ENCODE measurements around the gene PTRHD1.
"Not testable (repeated sequence)": the region's sequence is repeated elsewhere in the genome, so short reads cannot be mapped to it uniquely, and the experiment has no call there.

PTRHD1 gene

DNA sequence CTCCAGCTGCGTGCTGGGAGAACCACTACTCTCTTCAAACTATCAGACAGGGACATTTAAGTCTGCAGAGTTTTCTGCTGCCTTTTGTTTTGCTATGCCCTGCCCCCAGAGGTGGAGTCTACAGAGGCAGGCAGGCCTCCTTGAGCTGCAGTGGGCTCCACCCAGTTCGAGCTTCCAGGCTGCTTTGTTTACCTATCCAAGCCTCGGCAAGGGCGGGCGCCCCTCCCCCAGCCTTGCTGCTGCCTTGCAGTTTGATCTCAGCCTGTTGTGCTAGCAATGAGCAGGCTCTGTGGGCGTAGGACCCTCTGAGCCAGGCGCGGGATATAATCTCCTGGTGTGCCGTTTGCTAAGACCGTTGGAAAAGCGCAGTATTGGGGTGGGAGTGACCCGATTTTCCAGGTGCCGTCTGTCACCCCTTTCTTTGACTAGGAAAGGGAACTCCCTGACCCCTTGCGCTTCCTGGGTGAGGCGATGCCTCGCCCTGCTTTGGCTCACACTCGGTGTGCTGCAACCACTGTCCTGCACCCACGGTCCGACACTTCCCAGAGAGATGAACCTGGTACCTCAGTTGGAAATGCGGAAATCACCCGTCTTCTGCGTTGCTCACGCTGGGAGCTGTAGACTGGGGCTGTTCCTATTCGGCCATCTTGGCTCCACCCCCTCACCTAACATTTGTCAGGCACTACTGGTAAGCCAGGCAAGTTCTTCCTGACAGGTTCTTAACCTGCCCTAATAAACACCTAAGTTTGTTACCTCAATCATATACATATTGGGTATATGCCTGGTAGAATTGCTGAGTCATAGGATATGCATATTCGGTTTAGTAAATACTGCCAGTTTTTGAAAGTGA, 12.8 kb upstream of the PTRHD1 start:
- not testable (repeated sequence) for DNase-seq

DNA sequence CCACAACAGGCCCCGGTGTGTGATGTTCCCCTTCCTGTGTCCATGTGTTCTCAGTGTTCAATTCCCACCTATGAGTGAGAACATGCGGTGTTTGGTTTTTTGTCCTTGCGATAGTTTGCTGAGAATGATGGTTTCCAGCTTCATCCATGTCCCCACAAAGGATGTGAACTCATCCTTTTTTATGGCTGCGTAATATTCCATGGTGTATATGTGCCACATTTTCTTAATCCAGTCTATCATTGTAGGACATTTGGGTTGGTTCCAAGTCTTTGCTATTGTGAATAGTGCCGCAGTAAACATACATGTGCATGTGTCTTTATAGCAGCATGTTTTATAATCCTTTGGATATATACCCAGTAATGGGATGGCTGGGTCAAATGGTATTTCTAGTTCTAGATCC, 7.3 kb upstream of the PTRHD1 start:
- not testable (repeated sequence) for DNase-seq

DNA sequence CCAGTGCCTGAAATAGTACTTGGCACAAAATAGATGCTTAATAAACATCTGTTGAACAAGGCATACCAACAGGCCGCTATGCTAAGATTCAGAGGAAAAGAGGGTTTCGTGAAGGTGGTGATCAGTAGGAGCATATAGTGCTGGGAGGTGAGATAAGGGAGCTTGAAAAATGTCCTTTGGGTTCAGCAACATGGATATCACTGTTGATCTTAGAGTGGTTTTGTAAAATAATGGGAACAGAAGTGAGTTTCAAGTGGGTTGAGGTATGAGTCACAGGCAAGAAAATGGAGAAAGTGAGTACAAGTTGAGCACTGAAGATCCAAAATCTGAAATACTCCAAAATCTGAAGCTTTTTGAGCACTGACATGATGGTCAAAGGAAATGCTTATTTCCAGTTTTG, 4.5 kb upstream of the PTRHD1 start:
- DNase-seq: no peak

DNA sequence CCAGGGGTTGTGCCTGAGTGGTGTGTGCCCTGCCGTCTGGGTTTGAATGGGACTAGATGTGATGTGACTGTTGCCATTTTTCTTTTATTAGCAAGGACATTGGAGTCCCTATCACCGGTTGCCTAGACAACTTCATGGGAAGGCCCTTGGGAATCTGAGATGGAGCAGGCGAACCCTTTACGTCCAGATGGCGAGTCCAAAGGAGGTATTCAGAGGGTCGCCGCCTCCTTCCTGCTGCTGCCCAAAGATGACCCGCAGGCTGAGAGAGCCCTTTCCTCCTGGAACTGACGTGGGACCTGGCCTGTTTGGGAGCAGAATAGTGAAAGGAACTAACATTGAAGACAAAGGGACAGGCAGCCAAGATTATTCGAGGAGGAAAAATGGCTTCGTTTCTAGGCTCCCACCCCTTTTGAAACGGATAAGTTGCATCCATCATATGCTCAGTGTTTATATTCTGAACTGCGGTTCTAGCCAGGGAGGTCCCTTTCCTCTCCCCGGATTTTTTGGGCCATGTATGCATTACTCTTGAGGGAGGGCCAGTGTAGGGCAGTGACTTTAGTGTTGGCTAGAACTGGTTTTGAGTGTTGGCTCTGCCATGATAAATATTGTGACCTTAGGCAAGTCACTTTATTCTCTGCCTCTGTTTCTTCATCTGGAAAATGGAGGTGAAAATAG, 707 bp upstream of the PTRHD1 start:
- DNase-seq: no peak

DNA sequence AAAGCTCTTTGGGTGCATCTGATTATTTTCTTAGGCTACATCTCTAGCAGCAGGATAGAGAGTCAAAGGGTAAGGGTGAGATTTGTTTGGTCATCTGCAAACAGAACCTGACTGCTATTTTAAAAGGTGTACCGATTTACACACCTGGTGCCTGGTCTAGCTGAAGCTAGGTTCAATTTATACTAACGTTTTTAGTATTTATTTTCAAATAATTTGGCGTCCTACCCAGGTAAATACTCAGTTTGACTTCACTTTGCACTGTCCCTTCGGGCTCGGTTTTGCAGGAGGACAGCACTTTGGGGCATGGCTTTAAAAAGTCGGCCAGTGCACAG, 683 bp downstream of the PTRHD1 start:
- no peak for DNase-seq

DNA sequence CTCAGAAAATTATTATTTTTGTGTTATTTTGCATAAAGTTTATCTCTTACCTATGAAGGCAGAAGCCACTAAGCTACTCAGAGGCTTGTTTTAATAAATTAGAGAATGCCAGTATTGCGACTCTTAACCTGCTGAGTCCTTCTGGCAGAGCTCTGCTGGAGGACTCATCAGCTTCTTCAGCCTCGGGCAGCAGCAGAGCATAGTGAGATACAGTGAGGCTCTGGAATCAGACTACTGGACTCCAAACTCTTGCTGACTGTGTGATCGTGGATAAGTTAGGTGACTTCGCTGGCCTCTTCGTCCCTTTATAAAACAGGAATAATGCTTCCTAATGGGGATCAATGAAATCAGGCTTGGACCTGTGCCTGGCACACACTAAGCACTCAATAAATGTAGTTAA, 1.7 kb downstream of the PTRHD1 start:
- no peak for DNase-seq

DNA sequence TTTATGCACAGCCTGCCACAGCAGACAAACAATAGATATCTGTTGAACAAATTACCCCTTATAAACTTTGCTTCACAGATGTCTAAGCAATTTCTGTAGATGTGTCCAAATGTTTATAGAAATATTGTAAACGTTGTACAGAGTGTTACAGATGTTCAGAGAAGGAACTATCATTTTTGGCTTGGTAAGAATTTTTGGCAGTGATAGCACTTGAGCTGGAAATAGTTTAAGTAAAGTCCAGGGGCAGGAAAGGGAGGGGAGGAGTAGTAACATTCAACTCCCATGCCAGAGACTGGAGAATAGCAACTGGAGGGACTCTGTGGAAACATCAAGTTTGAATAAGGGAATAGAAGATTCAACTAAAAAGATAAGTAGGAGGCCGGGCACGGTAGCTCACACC, 4.4 kb downstream of the PTRHD1 start:
- no peak for DNase-seq

DNA sequence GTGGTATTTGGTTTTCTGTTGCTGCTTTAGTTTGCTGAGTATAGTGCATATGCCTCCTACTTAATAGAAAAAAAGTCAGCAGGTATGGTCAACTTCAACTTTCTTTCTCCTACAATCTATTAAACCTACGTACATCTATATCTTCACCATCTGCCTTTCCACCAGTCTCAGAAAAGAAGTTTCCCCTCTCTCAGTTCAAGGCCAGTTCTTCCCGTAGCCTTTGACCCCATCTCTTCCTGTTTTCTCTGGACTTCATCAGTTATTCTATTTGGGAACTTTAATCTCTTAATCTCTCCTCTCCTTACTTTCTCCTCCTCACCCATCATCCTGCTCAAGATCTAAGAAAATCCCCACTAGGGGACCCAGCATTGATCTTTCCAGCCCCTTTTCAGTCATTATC, 5.7 kb downstream of the PTRHD1 start:
- DNase-seq: no peak

DNA sequence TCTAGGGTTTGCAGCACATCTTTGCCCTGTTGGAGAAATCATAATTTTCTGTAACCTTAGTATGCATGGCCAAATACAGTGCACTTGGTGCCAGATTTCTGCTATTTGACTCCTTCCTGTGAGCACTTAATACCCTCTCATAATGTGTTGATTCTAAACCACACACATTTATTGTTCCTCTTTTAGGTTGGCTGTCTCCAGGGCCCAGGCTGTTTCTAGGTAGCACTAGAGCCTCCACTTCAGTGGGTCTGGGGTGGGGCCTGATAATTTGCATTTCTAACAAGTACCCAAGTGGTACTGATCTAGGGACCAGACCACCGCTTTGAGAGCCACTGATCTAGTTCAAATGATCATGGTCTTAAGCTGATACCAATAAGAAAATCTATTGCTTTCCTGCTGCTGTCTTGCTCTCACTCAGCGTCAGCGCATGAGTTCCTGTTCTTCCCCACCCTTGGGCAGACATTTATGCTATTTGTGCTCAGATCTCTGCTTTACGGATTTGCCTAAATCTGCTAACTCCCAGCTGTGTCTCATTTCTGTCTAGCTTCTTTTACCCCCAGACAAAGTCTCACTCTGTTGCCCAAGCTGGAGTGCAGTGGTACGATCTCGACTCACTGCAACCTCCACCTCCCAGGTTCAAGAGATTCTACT, 7.4 kb downstream of the PTRHD1 start:
- DNase-seq: no peak

DNA sequence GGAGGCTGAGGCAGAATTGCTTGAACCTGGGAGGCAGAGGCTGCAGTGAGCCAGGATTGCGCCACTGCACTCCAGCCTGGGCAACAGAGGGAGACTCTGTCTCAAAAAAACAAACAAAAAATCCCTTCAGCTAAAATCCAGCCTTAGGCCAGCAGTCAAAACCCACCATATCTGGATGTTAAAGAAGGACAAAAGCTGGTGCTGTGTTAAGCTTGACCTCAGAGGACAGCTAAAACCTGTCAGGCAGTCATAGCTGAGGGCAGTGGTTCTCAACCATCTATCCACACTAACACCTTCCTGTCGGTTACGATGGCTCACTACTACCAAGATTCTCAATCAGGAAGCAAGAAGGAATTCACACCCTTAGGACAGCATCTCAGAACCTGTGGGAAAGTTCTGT, 9.6 kb downstream of the PTRHD1 start:
- DNase-seq: no peak

DNA sequence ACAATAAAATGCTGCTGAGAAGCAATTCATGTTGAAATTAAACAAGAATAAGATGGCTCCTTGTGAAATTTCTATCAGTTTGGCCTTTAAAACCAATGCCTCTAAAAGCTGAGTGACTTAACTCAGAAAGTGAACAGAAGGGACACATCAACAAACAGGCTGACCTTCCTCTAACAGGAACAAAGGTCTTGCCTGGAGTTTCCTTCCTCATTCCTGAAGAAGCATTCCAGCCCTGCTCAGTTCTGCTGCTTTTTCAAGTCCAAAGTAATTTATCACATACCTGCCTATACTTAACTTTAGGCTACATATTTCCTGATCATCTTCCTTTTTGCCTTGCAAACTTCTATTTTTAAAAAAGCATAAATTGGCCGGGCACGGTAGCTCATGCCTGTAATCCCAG, 14.1 kb downstream of the PTRHD1 start:
- DNase-seq: no peak

DNA sequence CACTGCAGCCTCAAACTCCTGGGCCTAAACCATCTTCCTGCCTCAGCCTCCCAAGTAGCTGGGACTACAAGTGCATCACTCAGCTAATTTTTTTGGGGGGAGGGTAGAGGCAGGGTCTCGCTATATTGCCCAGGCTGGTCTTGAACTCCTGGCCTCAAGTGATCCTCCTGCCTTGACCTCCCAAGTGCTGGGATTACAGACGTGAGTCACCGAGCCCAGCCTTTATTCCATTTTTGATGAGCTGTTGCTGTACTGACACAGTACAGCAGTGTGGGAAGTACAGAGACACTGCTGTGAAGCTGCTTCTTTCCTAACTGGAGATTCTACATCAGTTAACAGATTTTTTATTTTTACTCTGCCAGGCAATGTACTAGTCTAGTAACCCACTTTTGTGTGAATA, 18.8 kb downstream of the PTRHD1 start:
- no peak for DNase-seq

DNA sequence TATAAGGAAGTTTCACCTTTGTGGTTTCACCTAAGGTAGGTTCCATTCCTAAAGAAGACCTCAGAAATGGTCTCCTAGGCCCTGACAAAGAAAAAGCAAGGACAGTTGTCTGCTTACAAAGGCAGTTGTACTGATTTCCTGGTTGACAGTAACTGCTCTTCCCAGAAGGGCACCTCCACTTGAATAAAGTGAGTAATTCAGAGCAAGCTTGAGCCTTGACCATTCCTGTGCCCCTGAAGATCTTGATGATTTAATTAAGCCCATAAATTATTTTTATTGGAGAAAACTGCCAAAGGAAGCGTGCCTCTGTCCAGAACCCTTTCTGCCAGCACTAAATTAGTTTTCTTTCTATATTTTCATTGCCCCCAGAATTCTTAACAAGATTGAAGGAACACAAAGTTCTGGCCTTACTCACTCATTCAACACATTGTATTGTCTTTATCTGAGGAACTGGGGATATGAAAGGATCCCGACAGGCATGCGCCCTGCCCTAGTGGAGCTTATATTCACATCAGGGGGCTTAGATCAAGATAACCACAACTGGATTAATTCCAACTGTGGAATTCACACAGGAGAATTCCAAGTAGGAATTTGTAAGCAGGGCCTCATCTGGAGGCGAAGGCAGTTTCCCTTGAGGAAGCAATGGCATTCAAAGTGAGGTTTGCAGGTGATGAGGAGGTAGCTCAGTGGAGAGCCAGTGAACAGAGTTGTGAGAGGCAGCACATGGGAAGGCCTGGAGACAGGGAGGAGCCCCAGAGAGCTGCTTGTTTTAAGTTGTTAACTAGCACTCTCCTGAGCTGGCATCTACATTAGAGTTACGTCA, 21.2 kb downstream of the PTRHD1 start:
- no peak for DNase-seq

DNA sequence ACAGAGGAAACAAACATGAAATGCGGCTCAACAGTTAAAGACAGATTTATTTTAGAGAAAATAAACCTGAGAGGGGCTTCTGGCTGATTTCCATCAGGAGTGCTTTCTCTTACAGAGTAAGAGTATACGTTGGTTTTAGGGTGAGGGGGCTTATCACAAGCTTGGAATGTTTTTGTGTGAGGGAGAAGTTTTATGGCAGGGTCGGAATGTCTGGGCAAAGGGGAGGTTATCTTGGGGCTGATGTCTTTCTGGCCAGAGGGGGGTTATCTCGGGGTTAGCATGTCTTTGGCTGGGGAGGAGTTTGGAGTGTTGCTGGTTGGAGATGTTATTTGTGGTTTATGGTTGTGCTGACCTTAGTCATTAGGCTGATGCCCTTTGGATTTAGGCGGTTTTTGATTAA, 22.1 kb downstream of the PTRHD1 start:
- no peak for DNase-seq

DNA sequence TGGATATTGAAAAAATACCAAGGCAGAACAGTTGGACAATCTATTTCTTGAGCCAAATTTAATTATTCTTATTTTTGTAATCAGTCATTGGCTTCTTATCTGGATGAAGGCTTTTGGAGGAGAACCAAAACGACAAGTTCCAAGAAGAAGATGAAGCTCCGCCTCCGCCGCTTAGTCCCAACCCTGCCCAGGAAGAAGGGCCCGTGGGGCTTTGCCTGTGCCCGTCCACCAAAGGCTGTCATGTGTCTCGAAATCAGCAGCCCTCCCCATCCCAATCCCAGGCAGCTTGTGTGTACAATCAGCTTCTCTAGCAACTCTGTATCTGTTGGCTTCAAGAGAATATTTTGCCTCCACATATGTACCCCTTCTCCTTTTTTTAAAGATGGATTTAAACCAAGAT, 24.6 kb downstream of the PTRHD1 start:
- no peak for DNase-seq

DNA sequence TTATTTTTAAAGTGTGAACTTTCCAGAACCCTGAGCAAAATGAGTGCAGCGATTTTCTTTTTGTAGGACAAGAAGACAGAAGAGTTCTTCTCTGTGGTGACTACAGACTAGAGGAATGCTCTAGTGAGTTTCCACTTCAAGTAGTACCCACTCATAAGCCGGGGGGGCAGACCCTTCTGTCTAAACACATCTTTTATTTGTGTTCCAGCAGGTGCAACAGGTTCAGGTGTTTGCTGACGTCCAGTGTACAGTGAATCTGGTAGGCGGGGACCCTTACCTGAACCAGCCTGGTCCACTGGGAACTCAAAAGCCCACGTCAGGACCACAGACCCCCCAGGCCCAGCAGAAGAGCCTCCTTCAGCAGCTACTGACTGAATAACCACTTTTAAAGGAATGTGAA, 25.2 kb downstream of the PTRHD1 start:
- no peak for DNase-seq

DNA sequence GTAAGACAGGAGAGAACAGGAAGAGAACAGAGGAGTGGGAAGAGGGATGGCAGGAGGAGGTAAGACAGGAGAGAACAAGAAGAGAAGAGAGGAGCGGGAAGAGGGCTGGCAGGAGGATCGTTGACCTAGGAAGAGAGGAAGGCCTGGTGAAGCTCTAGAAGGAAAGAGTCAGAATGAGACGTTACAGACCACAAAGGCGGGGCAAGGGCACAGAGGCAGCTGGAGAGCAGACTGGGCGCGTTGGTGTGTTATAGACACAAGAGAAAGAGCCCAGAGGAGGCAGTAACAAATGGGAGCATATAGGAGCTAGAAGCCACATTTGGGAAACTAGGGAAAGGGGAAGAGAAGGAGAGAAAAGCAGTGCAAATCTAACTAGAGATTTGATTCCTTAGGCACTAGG, 26.6 kb downstream of the PTRHD1 start:
- no peak for DNase-seq

DNA sequence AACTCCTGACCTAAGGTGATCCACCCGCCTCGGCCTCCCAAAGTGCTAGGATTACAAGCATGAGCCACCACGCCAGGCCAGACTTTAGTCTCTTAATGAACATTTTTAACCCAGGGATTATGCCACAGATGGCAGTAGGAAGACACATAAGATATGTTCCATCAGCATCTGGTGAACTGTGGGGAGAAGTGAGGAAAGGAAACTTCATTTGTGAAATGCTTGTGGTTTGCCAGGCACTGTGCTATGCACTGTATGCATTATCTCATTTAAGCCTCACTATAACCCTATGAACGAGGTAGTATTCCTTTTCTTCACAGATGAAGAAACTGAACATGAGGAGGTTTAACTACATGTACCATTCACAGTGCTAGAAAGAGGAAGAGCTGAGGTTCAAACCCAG, 29.3 kb downstream of the PTRHD1 start:
- DNase-seq: no peak

DNA sequence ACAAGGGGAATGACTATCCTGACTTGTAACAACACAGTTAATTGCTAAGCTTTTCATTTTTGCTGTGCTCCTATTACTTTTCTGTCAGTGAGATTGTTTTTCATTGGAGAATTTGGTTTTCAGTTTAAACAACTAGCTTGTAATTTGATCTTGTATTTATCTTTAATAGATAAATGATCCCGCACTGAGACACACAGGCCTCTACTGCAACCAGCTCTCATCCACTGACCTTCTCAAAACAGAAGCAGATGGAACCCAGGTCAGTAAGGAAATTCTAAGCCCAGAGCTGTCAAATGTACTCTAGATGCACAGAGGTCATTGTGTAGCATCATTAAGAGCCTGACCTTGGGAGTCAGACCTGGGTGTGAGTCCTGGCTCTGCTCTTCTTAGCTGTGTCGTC, 30.7 kb downstream of the PTRHD1 start:
- no peak for DNase-seq

DNA sequence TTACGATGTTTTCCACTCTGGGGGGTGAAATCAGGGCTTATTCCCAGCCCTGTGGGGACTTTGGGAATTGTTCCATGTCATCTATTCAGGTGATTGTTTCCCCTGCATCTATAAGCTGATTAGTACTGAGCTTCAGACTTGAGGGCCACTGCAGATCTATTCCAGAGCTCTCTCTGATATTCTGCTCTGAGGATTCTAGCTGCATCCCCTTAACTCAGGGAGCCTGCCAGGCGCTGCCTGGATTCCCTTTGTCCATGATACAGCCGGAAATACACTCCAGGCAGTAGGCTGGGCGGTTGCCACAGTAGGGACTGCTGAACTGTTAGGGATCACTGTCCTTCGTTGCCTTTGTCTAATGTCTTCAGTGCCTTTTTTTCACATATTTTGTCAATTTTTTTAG, 31.3 kb downstream of the PTRHD1 start:
- DNase-seq: no peak

DNA sequence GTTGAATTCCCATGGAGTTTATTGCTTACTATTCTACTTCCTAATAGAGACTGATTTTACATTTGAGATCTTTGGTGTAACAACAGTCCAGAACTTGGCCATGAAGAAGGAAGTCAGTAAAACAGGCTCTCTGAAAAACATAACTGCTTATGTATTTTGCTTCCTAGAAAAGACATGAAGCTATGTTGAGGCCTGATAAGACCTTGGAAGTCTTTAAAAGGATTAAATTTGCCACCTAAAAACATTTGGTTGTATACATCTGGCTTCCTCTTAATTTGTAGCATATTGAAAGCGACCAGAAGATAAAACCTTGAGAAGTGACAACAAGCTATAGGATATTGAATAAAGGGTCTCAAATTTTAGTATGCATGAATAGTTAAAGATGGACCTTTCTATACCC, 36.4 kb downstream of the PTRHD1 start:
- DNase-seq: no peak

DNA sequence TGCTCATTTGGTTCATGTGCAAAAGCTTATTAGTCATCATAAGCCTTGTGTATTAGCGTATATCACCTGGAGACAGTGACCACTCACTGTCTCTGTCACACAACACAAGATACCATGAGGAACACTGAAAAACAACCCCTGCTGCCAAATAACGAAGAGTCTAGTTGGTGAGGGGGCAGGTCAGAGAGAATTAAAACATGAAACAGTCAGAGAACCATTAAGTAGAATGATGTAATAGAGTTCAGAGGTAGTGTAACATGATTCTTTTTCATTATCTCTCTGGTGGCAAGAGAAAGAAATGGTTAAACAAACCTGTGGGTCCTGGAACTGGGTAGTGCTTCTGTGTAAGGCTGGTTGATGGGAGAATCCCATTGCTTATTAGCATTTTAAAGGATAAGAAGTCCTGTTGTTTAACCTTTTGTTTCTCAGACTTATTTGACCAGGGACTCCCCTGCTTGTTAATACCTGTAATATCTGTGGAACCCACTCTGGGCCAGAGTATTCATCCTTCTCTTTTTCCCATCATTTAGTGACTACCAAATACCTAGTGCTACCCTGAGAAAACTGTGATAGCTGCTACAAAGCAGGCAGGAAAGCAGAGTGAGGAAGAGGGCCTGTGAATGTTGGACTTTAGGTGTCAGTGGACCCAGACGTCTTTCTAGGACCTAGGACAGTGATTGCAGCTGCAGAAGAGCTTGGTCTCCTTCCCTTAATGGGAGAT, 38.0 kb downstream of the PTRHD1 start:
- DNase-seq: no peak

All from 8988T (cell line).